Osteoblast (primary cell): Measurements from ENCODE around the gene ADAMTS5. TPM values are rescaled to one million over a fixed set of nuclear protein-coding genes. Genes with fewer than 3 reads are reported as not detected.

Experiments
- DNase-seq: peaks from one replicate; pipeline ENCODE4 v3.0.0; 2011; ENCODE audit warnings: low spot score, mixed read lengths; ENCODE audit not compliant: insufficient read length; ENCODE audit errors: missing footprints
- H2AFZ ChIP-seq: 2 replicates; pipeline ENCODE4 v1.6.0; 2011; ENCODE audit warnings: mild to moderate bottlenecking, low read length
- H3K27ac ChIP-seq: 2 replicates; pipeline ENCODE4 v1.5.1; 2011; ENCODE audit warnings: mild to moderate bottlenecking, low read depth, low read length, moderate library complexity
- H3K27me3 ChIP-seq: 2 replicates; pipeline ENCODE4 v1.6.0; 2012; ENCODE audit warnings: mild to moderate bottlenecking, control low read depth, inconsistent platforms, low read length, moderate library complexity; ENCODE audit not compliant: insufficient read depth
- H3K36me3 ChIP-seq: 2 replicates; pipeline ENCODE4 v1.5.1; 2011; ENCODE audit warnings: mild to moderate bottlenecking, low read length, control low read depth, moderate library complexity; ENCODE audit not compliant: insufficient read depth
- H3K4me1 ChIP-seq: 2 replicates; pipeline ENCODE4 v1.5.1; 2011; ENCODE audit warnings: mild to moderate bottlenecking, low read length, control low read depth, moderate library complexity; ENCODE audit not compliant: insufficient read depth
- H3K4me2 ChIP-seq: 2 replicates; pipeline ENCODE4 v1.6.0; 2011; ENCODE audit warnings: mild to moderate bottlenecking, low read length; ENCODE audit not compliant: insufficient read depth
- H3K4me3 ChIP-seq: fragments of 200-600 bp; sonication (generic); 3 replicates; pipeline ENCODE4 v1.5.1; 2012; ENCODE audit warnings: mild to moderate bottlenecking, low read length, inconsistent platforms; ENCODE audit not compliant: insufficient read depth
- H3K79me2 ChIP-seq: 2 replicates; pipeline ENCODE4 v1.6.0; 2012; ENCODE audit warnings: mild to moderate bottlenecking, low read length, control low read depth, inconsistent platforms; ENCODE audit not compliant: insufficient read depth
- H3K9me3 ChIP-seq: 2 replicates; pipeline ENCODE4 v1.5.1; 2011; ENCODE audit warnings: low read depth, low read length, control low read depth
- H4K20me1 ChIP-seq: 2 replicates; pipeline ENCODE4 v1.6.0; 2012; ENCODE audit warnings: mild to moderate bottlenecking, low read length, control low read depth; ENCODE audit not compliant: insufficient read depth
- CTCF ChIP-seq: IDR thresholded peaks from 2 replicates; pipeline ENCODE4 v1.5.1; 2011; ENCODE audit warnings: mild to moderate bottlenecking, low read depth, low read length, moderate library complexity; ENCODE audit errors: extremely low read depth
- total RNA-seq: library from RNA; depleted of rRNA; stranded (reverse); fragments of >200 nt; gene quantifications from 2 replicates; pipeline ENCODE4 v1.2.3, GENCODE V29; 2012

Gene ADAMTS5
- total RNA-seq, 1 donor, result 39.1 TPM

GRCh38 chr21:26909972-26910371 lies 56.9 kb downstream of the ADAMTS5 start:
- no peak for TF ChIP-seq CTCF
- Histone ChIP-seq H3K4me2 (no peak overlapping the region), H3K4me3 (no peak overlapping the region), H3K79me2 (no peaks in the 10 kb centered on the region), H4K20me1 (no peaks in the 10 kb centered on the region), H2AFZ (no peak overlapping the region), H3K27me3 (no peaks in the 10 kb centered on the region), H3K36me3 (no peaks in the 10 kb centered on the region), H3K27ac (no peak overlapping the region), H3K4me1 (no peaks in the 10 kb centered on the region), H3K9me3 (no peaks in the 10 kb centered on the region)
- no peak for DNase-seq

GRCh38 chr21:26900980-26901379 lies 65.9 kb downstream of the ADAMTS5 start:
- Histone ChIP-seq H2AFZ (peak overlapping the region; percentile 47), H4K20me1 (no peaks in the 10 kb centered on the region), H3K79me2 (no peaks in the 10 kb centered on the region), H3K9me3 (no peaks in the 10 kb centered on the region), H3K27me3 (no peaks in the 10 kb centered on the region), H3K4me3 (no peak overlapping the region), H3K27ac (no peak overlapping the region), H3K4me2 (no peak overlapping the region), H3K36me3 (no peaks in the 10 kb centered on the region), H3K4me1 (no peaks in the 10 kb centered on the region)
- no peak for DNase-seq
- no peak for TF ChIP-seq CTCF

- Histone ChIP-seq H3K4me1 (no peaks in the 10 kb centered on the region), H2AFZ (no peak overlapping the region), H3K4me3 (no peak overlapping the region), H3K79me2 (no peaks in the 10 kb centered on the region), H3K36me3 (no peaks in the 10 kb centered on the region), H4K20me1 (no peaks in the 10 kb centered on the region), H3K4me2 (no peak overlapping the region), H3K27ac (no peak overlapping the region), H3K9me3 (no peaks in the 10 kb centered on the region), H3K27me3 (no peaks in the 10 kb centered on the region)
- TF ChIP-seq CTCF, result no peak
- no peak for DNase-seq
These were observed 74.7 kb downstream of the ADAMTS5 start for GRCh38 chr21:26892151-26892550.

GRCh38 chr21:26888931-26889330 lies 78.0 kb downstream of the ADAMTS5 start:
- peak overlapping the region; percentile 37 for H3K4me2 ChIP-seq
- no peaks in the 10 kb centered on the region for H3K9me3 ChIP-seq
- H3K4me3 ChIP-seq, result no peak overlapping the region
- H3K4me1 ChIP-seq, result no peaks in the 10 kb centered on the region
- peak overlapping the region; percentile 76 for H2AFZ ChIP-seq
- no peak overlapping the region for H3K27ac ChIP-seq
- H4K20me1 ChIP-seq, result no peaks in the 10 kb centered on the region
- H3K79me2 ChIP-seq, result no peaks in the 10 kb centered on the region
- H3K27me3 ChIP-seq, result no peaks in the 10 kb centered on the region
- no peaks in the 10 kb centered on the region for H3K36me3 ChIP-seq
- peak; percentile 17 for DNase-seq
- TF ChIP-seq CTCF, result no peak
